HG03442 (cell line): ENCODE data around the gene PABPC1L2B.
"Not testable (repeated sequence)": the region's sequence is repeated elsewhere in the genome, so short reads cannot be mapped to it uniquely, and the experiment has no call there.

ENCODE experiments used
- ATAC-seq: cut with Tn5 transposase; IDR thresholded peaks from one replicate; pipeline ENCODE4 v1.9.1; 2021; ENCODE audit warnings: mild to moderate bottlenecking, moderate library complexity; ENCODE audit not compliant: unreplicated experiment

Gene PABPC1L2B

DNA sequence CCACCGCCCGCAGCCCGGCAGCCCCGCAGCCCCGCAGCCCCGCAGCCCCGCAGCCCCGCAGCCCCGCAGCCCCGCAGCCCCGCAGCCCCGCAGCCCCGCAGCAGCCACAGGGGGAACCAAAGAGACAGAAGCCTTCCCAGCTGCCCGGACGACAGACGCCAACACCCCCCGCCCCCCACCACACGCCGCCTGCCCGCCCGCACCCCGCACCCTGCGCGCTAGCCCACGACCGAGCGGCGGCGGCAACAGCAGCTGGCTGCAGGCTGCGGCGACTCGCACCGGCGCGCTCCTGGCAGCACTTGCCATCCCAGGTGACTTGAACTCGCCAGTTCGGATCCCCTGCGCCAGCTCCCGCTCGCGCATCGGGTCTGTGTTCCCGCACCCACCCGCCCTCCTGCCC lies at the start of gene PABPC1L2B:
Gene PABPC1L2B, plus strand, starts transcription at position 207 of the 400 bp plus-strand sequence. CDS start 704 bp downstream, outside the sequence.
- not testable (repeated sequence) for ATAC-seq

DNA sequence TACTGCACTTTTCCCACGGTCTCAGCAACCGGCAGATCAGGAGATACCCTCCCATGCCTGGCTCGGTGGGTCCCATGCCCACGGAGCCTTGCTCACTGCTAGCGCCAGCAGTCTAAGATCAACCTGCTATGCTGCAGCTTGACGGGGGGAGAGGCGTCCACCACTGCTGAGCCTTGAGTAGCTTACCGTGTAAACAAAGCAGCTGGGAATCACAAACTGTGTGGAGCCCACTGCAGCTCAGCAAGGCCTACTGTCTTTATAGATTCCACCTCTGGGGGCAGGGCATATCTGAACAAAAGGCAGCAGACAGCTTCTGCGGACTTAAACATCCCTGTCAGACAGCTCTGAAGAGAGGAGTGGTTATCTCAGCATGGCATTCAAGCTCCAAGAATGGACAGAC lies 42.8 kb upstream of the PABPC1L2B start:
- ATAC-seq, result not testable (repeated sequence)

DNA sequence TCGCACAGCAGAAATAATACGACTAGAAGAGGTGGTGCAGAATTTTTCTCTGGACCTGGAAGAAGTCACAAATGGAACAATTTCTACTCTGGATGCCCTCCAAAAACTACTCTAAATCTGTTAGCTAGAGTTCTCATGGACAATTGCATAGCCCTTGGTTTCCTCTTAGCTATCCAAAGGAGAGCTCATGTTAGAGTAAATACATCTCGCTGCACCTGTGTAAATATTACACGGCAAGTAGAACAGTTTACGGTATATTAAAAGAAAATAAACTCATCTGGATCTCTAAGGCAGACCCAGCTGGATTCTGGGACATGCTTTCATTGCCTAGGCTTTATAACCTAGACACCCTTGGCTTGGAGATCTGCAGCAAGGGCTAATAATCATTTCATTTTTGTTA lies 30.9 kb upstream of the PABPC1L2B start:
- not testable (repeated sequence) for ATAC-seq

DNA sequence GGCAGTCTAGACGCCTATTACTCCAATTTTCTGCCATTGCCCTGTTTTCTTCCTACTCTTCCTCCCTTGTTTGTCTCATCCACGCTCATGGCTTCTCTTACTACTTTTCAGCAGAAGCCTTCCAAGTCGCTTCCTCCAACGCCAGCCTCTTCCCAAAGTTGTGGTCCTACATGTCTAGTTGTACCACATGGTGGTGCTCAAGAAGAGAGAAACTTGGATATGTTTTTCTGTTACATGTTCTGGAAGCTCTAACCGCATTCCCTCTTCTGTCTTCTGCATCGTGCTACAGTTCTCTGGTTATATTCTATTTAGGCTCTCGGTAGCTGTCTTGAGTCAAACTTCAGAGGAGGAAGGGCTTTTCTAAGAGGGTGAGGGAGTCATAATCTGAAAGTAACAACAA lies 27.9 kb upstream of the PABPC1L2B start:
- ATAC-seq, result not testable (repeated sequence)

DNA sequence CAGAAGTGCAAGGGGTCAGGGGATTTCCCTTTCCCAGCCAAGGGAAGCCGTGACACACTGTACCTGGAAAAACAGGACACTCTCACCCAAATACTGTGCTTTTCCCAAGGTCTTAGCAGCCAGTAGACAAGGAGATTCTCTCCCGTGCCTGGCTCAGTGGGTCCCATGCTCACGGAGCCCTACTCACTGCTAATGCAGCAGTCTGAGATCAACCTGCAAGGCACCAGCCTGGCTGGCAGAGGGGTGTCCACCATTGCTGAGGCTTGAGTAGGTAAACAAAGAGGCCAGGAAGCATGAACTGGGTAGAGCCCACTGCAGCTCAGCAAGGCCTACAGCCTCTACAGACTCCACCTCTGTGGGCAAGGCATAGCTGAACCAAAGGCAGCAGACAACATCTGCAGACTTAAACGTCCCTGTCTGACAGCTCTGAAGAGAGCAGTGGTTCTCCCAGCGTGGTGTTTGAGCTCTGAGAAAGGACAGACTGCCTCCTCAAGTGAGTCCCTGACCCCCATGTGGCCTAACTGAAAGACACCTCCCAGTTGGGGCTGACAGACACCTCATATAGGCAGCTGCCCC lies 21.8 kb upstream of the PABPC1L2B start:
- not testable (repeated sequence) for ATAC-seq

DNA sequence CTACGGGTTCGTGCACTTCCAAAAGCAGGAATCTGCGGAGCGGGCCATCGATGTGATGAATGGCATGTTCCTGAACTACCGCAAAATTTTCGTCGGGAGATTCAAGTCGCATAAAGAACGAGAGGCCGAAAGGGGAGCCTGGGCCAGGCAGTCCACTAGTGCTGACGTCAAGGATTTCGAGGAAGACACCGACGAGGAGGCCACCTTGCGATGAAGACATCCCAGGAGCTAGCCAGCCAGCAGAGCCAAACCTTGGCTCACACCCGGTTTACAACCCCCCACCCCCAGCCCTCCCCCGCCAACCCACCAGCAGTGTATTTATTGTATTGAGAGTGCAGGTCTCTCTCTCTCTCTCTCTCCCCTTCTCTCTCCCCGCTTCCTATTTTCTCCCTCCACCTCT lies 1.3 kb downstream of the PABPC1L2B start:
- ATAC-seq, result not testable (repeated sequence)

GRCh38 chrX:73021361-73022092 lies 18.8 kb downstream of the PABPC1L2B start:
- no peak for ATAC-seq

DNA sequence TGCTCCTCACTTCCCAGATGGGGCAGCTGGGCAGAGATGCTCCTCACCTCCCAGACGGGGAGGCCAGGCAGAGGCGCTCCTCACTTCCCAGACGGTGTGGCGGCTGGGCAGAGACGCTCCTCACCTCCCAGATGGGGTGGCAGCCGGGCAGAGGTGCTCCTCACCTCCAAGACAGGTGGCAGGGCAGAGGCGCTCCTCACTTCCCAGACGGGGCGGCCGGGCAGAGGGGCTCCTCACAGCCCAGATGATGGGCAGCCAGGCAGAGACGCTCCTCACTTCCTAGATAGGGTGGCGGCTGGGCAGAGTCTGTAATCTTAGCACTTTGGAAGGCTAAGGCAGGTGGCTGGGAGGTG lies 19.3 kb downstream of the PABPC1L2B start:
- not testable (repeated sequence) for ATAC-seq

DNA sequence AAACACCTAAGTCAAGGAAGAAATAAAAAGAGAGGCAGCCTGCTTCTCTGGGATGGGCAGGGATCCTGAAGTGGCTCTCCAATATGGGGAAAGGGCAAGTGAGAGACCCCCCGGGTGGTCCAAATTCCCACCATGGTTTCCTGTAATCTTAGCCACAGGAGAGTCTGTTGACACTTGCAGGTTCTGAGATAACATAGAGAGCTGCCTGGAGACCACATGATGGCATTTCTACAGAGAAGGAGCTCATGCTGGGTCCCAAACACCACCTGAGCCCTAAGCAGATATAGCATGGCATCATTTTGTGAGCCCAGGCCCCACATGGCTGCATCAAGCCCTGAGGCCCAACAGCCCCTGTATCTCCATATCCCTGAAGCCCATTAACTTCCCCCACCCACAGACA lies 26.1 kb downstream of the PABPC1L2B start:
- no peak for ATAC-seq
